Measurements from ENCODE around the gene SAMHD1.
"Not testable (repeated sequence)": the region's sequence is repeated elsewhere in the genome, so short reads cannot be mapped to it uniquely, and the experiment has no call there.

GRCh38 chr20:36994221-36994620 is 42.7 kb upstream of the SAMHD1 start:
- not testable (repeated sequence) for TF ChIP-seq CTCF (IDR thresholded peaks at IDR 0.05; ENCODE audit: insufficient read depth, low read length, poor library complexity, severe bottlenecking); EZH2phosphoT487 (conservative IDR thresholded peaks at IDR 0.05; ENCODE audit: low read length)

Data from SU-DHL-6 (cell line).